IMR-90 (cell line): ENCODE results near the gene SLC31A1.

Source experiments
- MXI1 ChIP-seq: IDR thresholded peaks from 2 replicates; pipeline ENCODE4 v1.6.1; 2012; ENCODE audit warnings: low read depth, mild to moderate bottlenecking, low read length, moderate library complexity, borderline replicate concordance
- SMC3 ChIP-seq: fragments of 150-350 bp; IDR thresholded peaks from 2 replicates; pipeline ENCODE4 v1.6.1; 2016; ENCODE audit warnings: low read depth, mild to moderate bottlenecking, antibody characterized with exemption, low read length, moderate library complexity

DNA sequence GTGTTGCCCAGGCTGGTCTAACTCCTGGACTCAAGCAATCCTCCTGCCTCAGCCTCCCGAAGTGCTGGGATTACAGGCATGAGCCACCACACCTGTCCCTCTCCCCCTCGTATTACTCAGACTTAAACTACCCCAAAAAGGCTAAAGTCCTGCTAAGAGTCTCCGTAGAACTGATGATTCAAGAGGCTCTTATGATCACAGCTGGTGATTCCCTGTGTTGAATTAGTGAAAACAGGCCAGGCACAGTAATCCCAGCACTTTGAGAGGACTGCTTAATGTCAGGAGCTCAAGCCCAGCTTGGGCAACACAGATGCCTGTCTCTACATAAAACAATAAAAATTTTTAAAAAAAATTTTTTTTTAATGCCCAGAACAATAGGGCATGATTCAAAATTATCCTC lies 44.8 kb downstream of the SLC31A1 start:
- TF ChIP-seq SMC3, result no peak
- no peak for TF ChIP-seq MXI1
